NCI-H345 treated with DMSO at 0.1 percent for 48 hours (cell line): ENCODE measurements around the gene UCHL5.
"Not testable (repeated sequence)": the region's sequence is repeated elsewhere in the genome, so short reads cannot be mapped to it uniquely, and the experiment has no call there.

Experiments
- DNase-seq: peaks from one replicate; lab custom pipeline; 2025; ENCODE audit not compliant: unreplicated experiment; lab: John Stamatoyannopoulos, UW

The UCHL5 gene

DNA sequence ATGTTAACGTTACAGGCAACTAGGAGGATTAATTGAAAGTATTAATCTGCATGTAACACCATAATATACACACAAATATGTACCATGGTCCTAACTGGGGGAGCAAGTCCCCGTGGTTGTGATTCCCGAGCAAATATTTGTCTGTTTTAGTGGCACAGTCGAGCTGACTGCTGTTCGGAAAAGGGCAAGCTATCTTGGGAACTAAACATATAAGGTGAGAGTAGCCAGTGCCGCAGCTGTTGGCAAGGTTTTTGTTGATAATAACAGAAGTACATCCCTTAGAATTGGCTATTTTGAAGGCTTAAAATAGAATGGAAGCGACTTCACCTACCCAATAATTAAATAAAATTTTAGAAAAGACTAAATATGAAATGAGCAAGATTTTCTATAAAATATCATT lies 45.5 kb downstream of the UCHL5 start:
- DNase-seq: no peak

DNA sequence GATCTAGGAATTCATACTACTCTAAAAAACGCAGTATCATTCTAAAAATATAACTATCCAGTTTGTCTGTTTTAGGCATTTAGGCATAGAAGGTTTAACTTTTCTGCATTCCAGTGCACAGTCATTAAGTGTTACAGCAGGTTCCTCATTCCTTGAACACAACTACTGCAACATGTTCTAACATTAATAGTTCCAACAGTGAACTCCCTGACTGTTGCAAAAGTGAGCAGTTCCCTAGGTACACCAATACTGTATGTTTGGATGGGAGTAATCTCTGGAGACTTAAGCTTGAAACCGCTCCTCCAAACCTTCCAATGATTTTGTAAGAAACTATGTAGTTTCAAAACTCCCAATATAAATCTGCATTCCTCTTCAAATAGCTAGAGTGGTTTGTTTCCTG lies 46.2 kb downstream of the UCHL5 start:
- no peak for DNase-seq

GRCh38 chr1:193011406-193011805 lies 47.8 kb downstream of the UCHL5 start:
- no peak for DNase-seq

GRCh38 chr1:193009501-193009900 lies 49.7 kb downstream of the UCHL5 start:
- no peak for DNase-seq

GRCh38 chr1:193005785-193006184 lies 53.4 kb downstream of the UCHL5 start:
- DNase-seq: no peak

- no peak for DNase-seq
These were observed 60.6 kb downstream of the UCHL5 start for GRCh38 chr1:192998536-192998935.

GRCh38 chr1:192994141-192994540 lies 65.0 kb downstream of the UCHL5 start:
- no peak for DNase-seq

DNA sequence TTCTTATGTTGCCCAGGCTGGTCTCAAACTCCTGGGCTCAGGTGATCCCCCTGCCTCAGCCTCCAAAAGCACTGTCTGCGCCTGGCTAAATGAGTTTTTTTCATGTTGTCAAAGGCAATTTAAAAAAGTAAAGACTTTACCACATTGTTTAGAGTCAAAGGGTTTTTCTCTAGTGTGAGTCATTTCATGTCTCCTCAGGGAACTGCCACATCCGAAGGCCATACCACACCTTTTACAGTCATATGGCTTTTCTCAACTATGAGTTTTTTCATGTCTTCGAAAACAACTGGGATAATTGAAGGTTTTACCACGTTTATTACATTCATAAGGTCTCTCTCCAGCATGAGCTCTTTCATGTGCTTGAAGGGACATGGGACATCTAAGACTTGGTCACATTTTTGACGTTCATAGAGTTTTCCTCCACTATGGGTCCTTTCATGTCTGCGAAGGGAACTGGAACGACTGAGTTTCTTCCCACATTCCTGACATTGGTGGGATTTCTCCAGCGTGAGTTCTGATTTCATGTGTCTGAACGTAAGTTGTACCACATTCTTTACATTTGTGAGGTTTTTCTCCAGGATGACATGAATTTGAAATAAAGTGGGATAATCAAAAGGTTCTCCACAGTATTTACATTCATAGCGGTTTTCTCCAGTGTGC lies 65.6 kb downstream of the UCHL5 start:
- DNase-seq: no peak

GRCh38 chr1:192986748-192987334 lies 72.3 kb downstream of the UCHL5 start:
- not testable (repeated sequence) for DNase-seq

DNA sequence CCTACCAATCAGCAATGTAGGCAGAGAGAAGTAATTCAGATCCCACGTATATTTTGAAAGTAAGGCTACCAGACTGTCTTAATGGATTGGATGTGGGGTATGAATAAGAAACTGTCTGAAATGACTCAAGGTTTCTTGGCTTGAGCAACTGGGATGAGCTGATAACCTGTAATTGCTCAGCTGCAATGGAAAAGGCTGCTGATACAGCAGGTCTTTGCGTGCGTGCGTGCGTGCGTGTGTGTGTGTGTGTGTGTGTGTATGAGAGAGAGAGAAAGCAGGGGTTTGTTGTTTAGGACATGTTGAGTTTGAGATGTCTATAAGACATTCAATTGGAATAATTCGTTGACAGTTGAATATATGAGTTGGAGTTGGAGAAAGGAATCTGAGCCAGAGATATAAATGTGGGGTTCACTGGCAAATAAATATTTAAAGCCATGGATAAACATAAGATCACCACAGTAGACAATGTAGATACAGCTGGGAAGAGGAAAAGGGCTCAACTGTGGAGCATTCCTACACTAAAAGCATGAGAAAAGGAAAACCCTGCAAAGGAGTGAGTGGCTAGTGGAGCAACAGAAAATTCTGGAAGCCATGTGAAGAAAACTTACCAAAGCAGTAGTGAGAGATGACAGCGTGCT lies 72.9 kb downstream of the UCHL5 start:
- DNase-seq: no peak

DNA sequence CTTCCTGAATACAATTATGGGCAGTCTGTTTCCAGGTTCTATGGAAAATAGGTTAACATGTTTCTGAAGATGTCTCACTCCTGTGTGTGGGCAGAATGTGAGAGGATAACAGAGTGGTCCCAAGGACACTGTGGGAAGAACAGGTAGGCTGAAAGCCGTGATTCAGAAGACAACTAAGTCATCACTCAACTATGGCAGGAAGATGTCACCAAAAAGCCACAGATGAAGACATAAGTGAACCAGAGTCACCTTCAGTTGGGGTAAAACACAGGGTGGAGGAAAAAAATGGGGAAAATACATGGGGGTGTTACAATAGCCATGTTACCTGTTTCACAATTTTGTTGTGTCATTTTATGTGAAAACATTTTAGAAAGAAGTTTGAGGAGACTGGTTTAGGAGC lies 75.1 kb downstream of the UCHL5 start:
- DNase-seq: no peak

- DNase-seq: no peak
These were observed 75.7 kb downstream of the UCHL5 start for GRCh38 chr1:192983349-192983980.

DNA sequence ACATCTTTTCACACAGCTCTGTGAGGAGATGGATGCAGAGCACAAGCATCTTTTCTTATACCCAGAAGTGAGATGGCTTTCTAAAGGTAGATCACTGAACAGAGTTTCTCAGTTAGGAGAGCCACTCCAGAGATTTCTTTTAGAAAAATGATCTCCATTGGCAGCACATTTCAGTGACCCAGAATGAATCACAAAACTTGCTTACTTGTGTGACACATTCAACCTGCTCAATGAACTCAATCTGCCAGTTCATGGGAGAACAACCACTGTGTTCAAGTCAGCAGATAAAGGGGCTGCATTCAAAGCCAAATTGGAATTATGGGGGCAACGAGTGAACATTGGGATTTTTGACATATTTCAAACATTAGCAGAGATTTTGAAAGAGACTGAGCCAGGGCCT lies 78.3 kb downstream of the UCHL5 start:
- DNase-seq: no peak

DNA sequence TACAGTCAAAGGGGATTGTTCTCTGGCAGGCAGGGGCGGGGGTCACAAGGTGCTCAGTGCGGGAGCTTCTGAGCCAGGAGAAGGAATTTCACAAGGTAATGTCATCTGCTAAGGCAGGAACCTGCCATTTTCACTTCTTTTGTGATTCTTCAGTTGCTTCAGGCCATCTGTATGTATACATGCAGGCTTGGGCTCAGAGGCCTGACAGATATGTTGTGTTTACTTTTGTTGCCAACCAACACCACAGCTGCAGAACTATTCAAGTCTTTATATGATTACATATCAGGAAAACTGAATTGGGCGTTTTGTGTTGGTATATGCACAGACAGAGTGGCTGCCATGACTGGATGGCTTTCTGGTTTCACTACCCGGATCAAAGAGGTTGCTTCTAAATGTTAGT lies 78.8 kb downstream of the UCHL5 start:
- not testable (repeated sequence) for DNase-seq

DNA sequence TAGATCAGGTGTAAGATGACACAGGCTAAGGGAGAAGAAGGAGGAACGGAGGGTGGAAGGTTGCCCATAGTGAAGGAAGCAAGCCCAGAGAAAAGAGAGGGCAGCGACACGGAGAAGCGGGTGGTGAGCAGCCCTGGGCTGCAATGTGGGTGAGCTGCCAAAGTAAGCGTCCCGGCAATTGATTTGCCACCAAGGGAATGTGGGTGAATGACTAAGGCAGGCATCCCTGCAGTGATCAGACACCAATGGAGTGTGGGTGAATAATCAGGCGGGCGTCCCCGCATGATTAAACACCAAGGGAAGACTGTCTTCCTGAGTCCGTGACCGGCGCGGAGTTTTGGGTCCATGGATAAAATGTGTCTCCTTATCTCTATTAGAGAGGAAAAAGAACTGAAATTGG lies 79.6 kb downstream of the UCHL5 start:
- DNase-seq: no peak

DNA sequence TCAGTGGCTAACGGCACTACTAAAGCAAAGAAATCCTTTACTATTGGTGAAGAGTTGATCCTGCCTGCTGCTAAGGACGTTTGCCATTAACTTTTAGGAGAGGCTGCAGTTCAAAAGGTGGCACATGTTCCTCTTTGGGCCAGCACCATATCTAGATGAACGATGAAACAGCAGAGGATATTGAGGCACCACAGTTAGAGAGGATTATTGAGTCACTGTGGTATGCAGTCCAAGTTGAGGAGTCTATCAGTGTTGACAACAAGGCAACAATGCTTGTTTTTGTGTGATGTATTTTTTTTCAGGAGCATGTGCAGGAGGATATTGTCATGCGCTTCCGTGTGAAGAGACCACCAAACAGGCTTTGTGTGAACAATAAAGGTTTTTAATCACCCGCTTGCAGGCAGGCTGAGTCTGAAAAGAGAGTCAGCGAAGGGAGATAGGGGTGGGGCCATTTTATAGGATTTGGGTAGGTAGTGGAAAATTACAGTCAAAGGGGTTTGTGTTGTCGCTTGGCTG lies 80.9 kb downstream of the UCHL5 start:
- DNase-seq: no peak

- peak; percentile 4 for DNase-seq
These were observed 82.0 kb downstream of the UCHL5 start for GRCh38 chr1:192977089-192977706.

DNA sequence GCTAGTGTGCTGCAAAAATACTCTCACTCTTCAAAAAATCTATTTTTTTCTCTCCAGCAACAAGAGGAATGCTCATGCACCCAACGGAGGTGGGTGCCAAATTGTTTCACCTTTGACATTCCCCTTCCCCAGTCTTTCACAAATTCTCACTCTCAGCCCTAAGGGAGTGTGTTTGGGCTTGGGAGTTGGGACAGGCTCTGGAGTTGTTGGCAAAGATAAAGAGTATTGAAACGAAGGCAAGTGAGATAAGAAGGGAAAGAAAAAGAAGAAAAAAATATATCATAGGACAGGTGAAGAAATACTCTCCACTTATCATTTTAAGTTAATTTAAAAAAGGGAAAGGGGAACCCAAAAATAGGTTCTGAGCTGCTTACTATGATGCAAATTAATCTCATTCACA lies 82.6 kb downstream of the UCHL5 start:
- DNase-seq: no peak

- DNase-seq: no peak
These were observed 84.5 kb downstream of the UCHL5 start for GRCh38 chr1:192974701-192975100.

GRCh38 chr1:192973988-192974387 lies 85.2 kb downstream of the UCHL5 start:
- no peak for DNase-seq

- no peak for DNase-seq
These were observed 86.0 kb downstream of the UCHL5 start for GRCh38 chr1:192973202-192973601.
